PFSK-1 (cell line): Measurements from ENCODE around the gene PTOV1.

Source experiments
- FOXP2 ChIP-seq: optimal IDR thresholded peaks from 2 replicates; pipeline ENCODE3; 2011; ENCODE audit warnings: borderline replicate concordance, control low read depth, inconsistent platforms; ENCODE audit not compliant: insufficient read depth; ENCODE audit errors: extremely low read length, extremely low read depth
- POLR2AphosphoS5 ChIP-seq: IDR thresholded peaks from 2 replicates; pipeline ENCODE4 v1.6.1; 2012; ENCODE audit warnings: low read depth, mild to moderate bottlenecking, control low read depth, low read length, moderate library complexity
- SIN3A ChIP-seq: IDR thresholded peaks from 2 replicates; pipeline ENCODE4 v1.6.1; 2012; ENCODE audit warnings: mild to moderate bottlenecking, low read length, moderate library complexity, borderline replicate concordance; ENCODE audit not compliant: insufficient read depth
- TAF1 ChIP-seq: IDR thresholded peaks from 2 replicates; pipeline ENCODE4 v1.6.1; 2012; ENCODE audit warnings: low read length, control low read depth, borderline replicate concordance; ENCODE audit not compliant: insufficient read depth
- TF ChIP-seq, protein P1 (sequence below), 2 experiments: IDR thresholded peaks; 2 replicates each; pipeline versions ENCODE4 v1.6.1 to v1.8.0; 2011 to 2012; ENCODE audit warnings: low read depth in 2 of 2, low read length in 2 of 2, control low read depth in 1 of 2, inconsistent platforms in 1 of 2, mild to moderate bottlenecking in 1 of 2, moderate library complexity in 1 of 2; ENCODE audit not compliant: insufficient read depth in 1 of 2

The PTOV1 gene

DNA sequence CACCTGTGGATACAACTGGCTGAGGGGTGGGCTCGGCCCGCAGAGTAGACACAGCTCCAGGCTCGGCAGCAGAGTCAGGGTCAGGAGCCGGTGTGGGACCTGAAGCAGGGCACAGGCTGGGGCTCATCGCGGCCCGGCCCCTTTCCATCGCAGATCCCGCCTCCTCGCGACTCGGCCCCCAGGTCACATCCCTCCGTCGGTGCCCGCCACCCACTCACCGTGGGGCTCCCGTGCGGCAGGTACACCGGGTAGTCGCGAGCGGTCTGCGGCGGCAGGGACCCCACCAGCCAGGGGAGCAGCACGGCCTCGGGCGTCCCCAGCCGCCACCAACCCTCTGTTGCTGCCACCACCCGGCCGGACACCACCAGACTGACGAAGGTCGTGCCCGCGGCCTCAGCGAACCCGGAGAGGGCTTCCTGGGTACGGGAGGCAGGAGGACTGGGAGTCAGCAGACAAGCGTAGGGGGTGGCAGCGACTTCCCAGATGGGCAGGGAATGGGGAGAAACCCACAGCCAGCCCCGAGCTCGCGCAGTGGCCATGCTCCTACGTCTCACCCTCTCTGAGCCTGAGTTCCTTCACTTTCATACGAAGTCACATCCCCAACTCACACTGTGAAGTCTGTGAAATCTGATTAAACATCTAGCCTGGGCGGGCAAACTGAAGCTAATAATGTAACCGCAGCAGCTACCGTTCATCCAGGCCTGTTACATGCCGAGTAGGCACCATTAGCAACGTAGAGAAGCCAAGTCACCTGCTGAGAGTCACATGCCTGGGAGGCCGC, 41.6 kb upstream of the PTOV1 start:
- no peak for TF ChIP-seq FOXP2
- TF ChIP-seq POLR2AphosphoS5, result no peak; the same call in 1 of the 2 replicates
- no peak for TF ChIP-seq SIN3A
- TF ChIP-seq, protein P1, sequence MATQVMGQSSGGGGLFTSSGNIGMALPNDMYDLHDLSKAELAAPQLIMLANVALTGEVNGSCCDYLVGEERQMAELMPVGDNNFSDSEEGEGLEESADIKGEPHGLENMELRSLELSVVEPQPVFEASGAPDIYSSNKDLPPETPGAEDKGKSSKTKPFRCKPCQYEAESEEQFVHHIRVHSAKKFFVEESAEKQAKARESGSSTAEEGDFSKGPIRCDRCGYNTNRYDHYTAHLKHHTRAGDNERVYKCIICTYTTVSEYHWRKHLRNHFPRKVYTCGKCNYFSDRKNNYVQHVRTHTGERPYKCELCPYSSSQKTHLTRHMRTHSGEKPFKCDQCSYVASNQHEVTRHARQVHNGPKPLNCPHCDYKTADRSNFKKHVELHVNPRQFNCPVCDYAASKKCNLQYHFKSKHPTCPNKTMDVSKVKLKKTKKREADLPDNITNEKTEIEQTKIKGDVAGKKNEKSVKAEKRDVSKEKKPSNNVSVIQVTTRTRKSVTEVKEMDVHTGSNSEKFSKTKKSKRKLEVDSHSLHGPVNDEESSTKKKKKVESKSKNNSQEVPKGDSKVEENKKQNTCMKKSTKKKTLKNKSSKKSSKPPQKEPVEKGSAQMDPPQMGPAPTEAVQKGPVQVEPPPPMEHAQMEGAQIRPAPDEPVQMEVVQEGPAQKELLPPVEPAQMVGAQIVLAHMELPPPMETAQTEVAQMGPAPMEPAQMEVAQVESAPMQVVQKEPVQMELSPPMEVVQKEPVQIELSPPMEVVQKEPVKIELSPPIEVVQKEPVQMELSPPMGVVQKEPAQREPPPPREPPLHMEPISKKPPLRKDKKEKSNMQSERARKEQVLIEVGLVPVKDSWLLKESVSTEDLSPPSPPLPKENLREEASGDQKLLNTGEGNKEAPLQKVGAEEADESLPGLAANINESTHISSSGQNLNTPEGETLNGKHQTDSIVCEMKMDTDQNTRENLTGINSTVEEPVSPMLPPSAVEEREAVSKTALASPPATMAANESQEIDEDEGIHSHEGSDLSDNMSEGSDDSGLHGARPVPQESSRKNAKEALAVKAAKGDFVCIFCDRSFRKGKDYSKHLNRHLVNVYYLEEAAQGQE (IDR thresholded peaks at IDR 0.05; ENCODE audit: insufficient read depth in 1 of 2, low read depth in 2 of 2, low read length in 2 of 2), result no peak
- no peak for TF ChIP-seq TAF1

- TF ChIP-seq POLR2AphosphoS5 (no peak), FOXP2 (no peak), TAF1 (no peak), SIN3A (no peak)
- TF ChIP-seq, protein P1 (IDR thresholded peaks at IDR 0.05; ENCODE audit: insufficient read depth in 1 of 2, low read depth in 2 of 2, low read length in 2 of 2), result no peak
These were observed 41.0 kb upstream of the PTOV1 start for GRCh38 chr19:49809941-49810389.

GRCh38 chr19:49811328-49811727, 39.6 kb upstream of the PTOV1 start:
- TF ChIP-seq, protein P1 (IDR thresholded peaks at IDR 0.05; ENCODE audit: insufficient read depth in 1 of 2, low read depth in 2 of 2, low read length in 2 of 2), result no peak

GRCh38 chr19:49812452-49812996, 38.4 kb upstream of the PTOV1 start:
- TF ChIP-seq, protein P1 (IDR thresholded peaks at IDR 0.05; ENCODE audit: insufficient read depth in 1 of 2, low read depth in 2 of 2, low read length in 2 of 2), result no peak
- TF ChIP-seq TAF1, result no peak
